ENCODE data around the gene ZDHHC5.

The ZDHHC5 gene

DNA sequence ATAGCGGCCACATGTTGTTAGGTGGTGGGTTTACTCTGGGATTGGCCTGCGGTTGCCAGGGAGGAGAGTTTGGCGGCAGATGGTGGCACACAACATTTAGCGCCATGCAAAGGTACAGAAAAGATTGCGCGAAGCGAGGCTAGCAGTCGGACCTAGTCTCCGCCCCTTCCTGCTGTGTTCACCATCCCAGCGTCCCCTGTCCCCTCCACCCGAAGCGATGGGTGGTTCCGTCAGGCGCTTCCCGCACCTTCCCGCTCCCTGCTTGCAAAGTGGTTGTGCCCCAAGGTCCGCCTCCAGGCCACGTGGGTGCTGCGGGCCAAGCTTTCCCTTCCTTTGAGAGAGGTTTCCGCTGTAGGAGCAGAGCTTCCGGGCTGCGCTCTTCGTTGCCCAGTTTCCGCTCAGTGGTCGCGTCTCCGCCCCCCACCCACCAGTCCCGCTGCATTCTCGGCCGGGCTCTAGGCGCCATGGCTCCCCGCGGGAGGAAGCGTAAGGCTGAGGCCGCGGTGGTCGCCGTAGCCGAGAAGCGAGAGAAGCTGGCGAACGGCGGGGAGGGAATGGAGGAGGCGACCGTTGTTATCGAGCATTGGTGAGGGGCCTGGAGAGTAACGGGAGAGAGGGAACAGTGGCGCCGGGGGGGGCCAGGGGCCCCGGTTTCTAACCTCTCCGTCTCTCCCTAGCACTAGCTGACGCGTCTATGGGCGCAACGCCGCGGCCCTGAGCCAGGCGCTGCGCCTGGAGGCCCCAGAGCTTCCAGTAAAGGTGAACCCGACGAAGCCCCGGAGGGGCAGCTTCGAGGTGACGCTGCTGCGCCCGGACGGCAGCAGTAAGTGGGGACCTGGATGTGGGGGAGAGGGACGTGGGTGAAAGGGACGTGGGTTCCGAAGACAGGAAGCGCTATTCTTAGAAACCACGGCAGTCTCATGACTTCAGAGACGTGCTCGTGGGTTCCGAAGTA is 73.5 kb downstream of the ZDHHC5 start, which contains the start of gene SELENOH (continued):
- TF ChIP-seq, protein P1, sequence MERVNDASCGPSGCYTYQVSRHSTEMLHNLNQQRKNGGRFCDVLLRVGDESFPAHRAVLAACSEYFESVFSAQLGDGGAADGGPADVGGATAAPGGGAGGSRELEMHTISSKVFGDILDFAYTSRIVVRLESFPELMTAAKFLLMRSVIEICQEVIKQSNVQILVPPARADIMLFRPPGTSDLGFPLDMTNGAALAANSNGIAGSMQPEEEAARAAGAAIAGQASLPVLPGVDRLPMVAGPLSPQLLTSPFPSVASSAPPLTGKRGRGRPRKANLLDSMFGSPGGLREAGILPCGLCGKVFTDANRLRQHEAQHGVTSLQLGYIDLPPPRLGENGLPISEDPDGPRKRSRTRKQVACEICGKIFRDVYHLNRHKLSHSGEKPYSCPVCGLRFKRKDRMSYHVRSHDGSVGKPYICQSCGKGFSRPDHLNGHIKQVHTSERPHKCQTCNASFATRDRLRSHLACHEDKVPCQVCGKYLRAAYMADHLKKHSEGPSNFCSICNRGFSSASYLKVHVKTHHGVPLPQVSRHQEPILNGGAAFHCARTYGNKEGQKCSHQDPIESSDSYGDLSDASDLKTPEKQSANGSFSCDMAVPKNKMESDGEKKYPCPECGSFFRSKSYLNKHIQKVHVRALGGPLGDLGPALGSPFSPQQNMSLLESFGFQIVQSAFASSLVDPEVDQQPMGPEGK (tag by site-specific recombination; IDR thresholded peaks at IDR 0.05) = peak; percentile 84

DNA sequence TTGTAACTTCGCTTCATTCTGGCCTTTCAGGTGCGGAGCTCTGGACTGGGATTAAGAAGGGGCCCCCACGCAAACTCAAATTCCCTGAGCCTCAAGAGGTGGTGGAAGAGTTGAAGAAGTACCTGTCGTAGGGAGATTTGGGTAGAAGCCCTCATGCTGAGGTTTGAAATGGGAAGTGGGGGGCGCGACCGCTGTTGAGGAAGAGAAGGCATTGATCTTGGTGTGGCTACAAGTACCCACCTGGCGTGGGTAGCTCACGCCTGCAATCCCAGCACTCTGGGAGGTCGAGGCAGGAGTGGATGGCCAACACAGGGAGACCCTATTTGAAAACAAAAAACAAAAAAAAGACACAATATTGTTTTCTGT is 74.2 kb downstream of the ZDHHC5 start:
- ChIA-PET POLR2A (interaction anchor here (0.8 to 3.3 kb wide), 10 partner anchors 10 to 237 kb away, joined by 3 to 33 read pairs (median 5); partner anchors contain the start of genes CTNND1, MED19 and TMX2), CTCF (interaction anchor here (1.1 to 3.9 kb wide), 3 partner anchors 9 to 59 kb away, joined by 3 to 23 read pairs (median 7); partner anchors contain the start of gene BTBD18)
- Histone ChIP-seq H3K9me3 (ENCODE audit: control insufficient read depth, insufficient read depth, low read depth, low read length) (no peaks in the 10 kb centered on the region), H3K4me1 (ENCODE audit: control insufficient read depth, insufficient read depth, low read length) (no peaks in the 10 kb centered on the region), H3K4me3 (ENCODE audit: low read depth, low read length) (peak overlapping the region; percentile 85), H3K36me3 (ENCODE audit: control insufficient read depth in 2 of 2, insufficient read depth in 1 of 2, low read length in 2 of 2) (peaks cover 8 to 74% of the 10 kb centered on the region in 2 experiments), H3K27ac (ENCODE audit: extremely low read depth, low read depth, low read length) (peak overlapping the region; percentile 67; the same call in 1 of the 2 replicates)
- TF ChIP-seq ZNF133 (tag by site-specific recombination; IDR thresholded peaks at IDR 0.05) (no peak), ZNF18 (tag by site-specific recombination; IDR thresholded peaks at IDR 0.05) (no peak), BCL11B (tag by site-specific recombination; IDR thresholded peaks at IDR 0.05; ENCODE audit: low read depth) (no peak), ZFP3 (tag by site-specific recombination; IDR thresholded peaks at IDR 0.05; ENCODE audit: low read depth) (no peak)

DNA sequence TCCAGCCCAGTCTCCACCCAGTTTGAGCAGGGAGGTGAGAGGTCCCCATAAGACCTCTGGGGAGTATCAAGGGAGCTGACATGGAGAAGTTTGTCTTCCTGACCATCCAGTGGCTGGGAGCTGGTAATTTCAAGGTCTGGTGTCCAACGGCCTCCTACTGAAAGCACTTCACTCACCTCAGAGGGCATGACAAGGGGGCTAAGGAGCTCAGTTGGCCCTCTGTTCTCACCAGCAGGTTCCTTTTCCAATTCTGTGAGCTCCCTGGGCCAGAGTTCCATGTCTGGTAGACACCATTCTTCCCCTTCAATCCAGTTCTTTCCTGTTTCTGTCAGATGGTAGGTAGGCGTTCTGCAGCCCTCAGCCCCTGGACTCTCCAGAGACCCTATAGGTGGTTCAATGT is 76.4 kb downstream of the ZDHHC5 start:
- Histone ChIP-seq H3K27ac (ENCODE audit: extremely low read depth, low read depth, low read length) (no peak overlapping the region), H3K4me1 (ENCODE audit: control insufficient read depth, insufficient read depth, low read length) (no peaks in the 10 kb centered on the region), H3K4me3 (ENCODE audit: low read depth, low read length) (no peak overlapping the region), H3K36me3 (ENCODE audit: control insufficient read depth in 2 of 2, insufficient read depth in 1 of 2, low read length in 2 of 2) (peaks cover 8 to 51% of the 10 kb centered on the region in 2 experiments), H3K9me3 (ENCODE audit: control insufficient read depth, insufficient read depth, low read depth, low read length) (no peaks in the 10 kb centered on the region)
- CTCF ChIA-PET = interaction anchor here (0.9 kb wide), 1 partner anchor 56 kb away, joined by 7 read pairs; no protein-coding TSS in a partner anchor
- POLR2A ChIA-PET = interaction anchor here (0.9 to 1.2 kb wide), 3 partner anchors 9 to 32 kb away, joined by 3 to 4 read pairs (median 3); partner anchors contain the start of genes MED19 and TMX2
- TF ChIP-seq, protein P2, sequence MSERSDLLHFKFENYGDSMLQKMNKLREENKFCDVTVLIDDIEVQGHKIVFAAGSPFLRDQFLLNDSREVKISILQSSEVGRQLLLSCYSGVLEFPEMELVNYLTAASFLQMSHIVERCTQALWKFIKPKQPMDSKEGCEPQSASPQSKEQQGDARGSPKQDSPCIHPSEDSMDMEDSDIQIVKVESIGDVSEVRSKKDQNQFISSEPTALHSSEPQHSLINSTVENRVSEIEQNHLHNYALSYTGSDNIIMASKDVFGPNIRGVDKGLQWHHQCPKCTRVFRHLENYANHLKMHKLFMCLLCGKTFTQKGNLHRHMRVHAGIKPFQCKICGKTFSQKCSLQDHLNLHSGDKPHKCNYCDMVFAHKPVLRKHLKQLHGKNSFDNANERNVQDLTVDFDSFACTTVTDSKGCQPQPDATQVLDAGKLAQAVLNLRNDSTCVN (tag by site-specific recombination; optimal IDR thresholded peaks at IDR 0.05) = no peak
- TF ChIP-seq TSHZ1 (tag by site-specific recombination; IDR thresholded peaks at IDR 0.05; ENCODE audit: borderline replicate concordance) = no peak
- no peak for TF ChIP-seq ZNF530 (tag by site-specific recombination; IDR thresholded peaks at IDR 0.05; ENCODE audit: low read depth)
- TF ChIP-seq HOXD13 (CRISPR knock-in tag; IDR thresholded peaks at IDR 0.05; ENCODE audit: borderline replicate concordance) = no peak
- TF ChIP-seq HOXA7 (CRISPR knock-in tag; IDR thresholded peaks at IDR 0.05; ENCODE audit: borderline replicate concordance) = no peak
- no peak for TF ChIP-seq ZNF596 (tag by site-specific recombination; IDR thresholded peaks at IDR 0.05)
- TF ChIP-seq ZNF585B (tag by site-specific recombination; IDR thresholded peaks at IDR 0.05) = no peak
- no peak for TF ChIP-seq SCRT1 (tag by site-specific recombination; IDR thresholded peaks at IDR 0.05; ENCODE audit: borderline replicate concordance)
- TF ChIP-seq ZFP37 (tag by site-specific recombination; IDR thresholded peaks at IDR 0.05) = no peak
- TF ChIP-seq ZNF354C (tag by site-specific recombination; IDR thresholded peaks at IDR 0.05; ENCODE audit: borderline replicate concordance, low read depth) = no peak
- TF ChIP-seq ZNF239 (tag by site-specific recombination; IDR thresholded peaks at IDR 0.05) = no peak
- TF ChIP-seq ZNF416 (tag by site-specific recombination; IDR thresholded peaks at IDR 0.05) = no peak
- TF ChIP-seq GLI2 (tag by site-specific recombination; IDR thresholded peaks at IDR 0.05; ENCODE audit: borderline replicate concordance, low read depth) = no peak
- TF ChIP-seq ZNF549 (tag by site-specific recombination; IDR thresholded peaks at IDR 0.05) = no peak
- no peak for TF ChIP-seq OSR2 (tag by site-specific recombination; IDR thresholded peaks at IDR 0.05)
- no peak for TF ChIP-seq ZNF473 (tag by site-specific recombination; IDR thresholded peaks at IDR 0.05)
- TF ChIP-seq WT1 (tag by site-specific recombination; IDR thresholded peaks at IDR 0.05) = no peak
- no peak for TF ChIP-seq ZNF658 (tag by site-specific recombination; IDR thresholded peaks at IDR 0.05)
- TF ChIP-seq ZNF157 (tag by site-specific recombination; IDR thresholded peaks at IDR 0.05) = no peak

All from HEK293 (cell line).